A549 (cell line): ENCODE measurements around the gene AKTIP. TPM values are rescaled to one million over a fixed set of nuclear protein-coding genes. Genes with fewer than 3 reads are reported as not detected.
A peak's percentile ranks its signal among the peaks of the same experiment; 100 is the strongest.

Experiments used
- ATAC-seq, 2 experiments: fragments of 200-7000 bp in 1 of 2; fragments of >200 bp in 1 of 2; cut with Nextera tagmentation in 1 of 2; cut with Tn5 transposase in 1 of 2; 3 replicates each; pipeline versions ENCODE4 v1.8.0 to v1.9.1; 2018 to 2020; ENCODE audit warnings: mild to moderate bottlenecking in 1 of 2, moderate library complexity in 1 of 2
- CTCF ChIA-PET: fragments of 300-600 bp; sonication (Branson Sonifier 250); formaldehyde crosslinking; extraction: SDS; loops from one replicate; lab custom pipeline; 2021; ENCODE audit warnings: antibody characterized with exemption, inconsistent platforms; lab: Yijun Ruan, JAX
- POLR2A ChIA-PET: fragments of 350-600 bp; formaldehyde crosslinking; extraction: SDS; loops from one replicate; lab custom pipeline; 2021; ENCODE audit warnings: antibody characterized with exemption, inconsistent platforms; lab: Yijun Ruan, JAX
- DNase-seq, 2 experiments: peaks; one replicate each; pipeline versions ENCODE4 v3.0.0 to v3.0.0-alpha.2; 2011 to 2016; ENCODE audit warnings: low read depth in 1 of 2, low spot score in 1 of 2
- FAIRE-seq: peaks from 2 replicates; lab custom pipeline; 2011; peaks lifted over from hg19 to GRCh38; lab: Jason Lieb, UNC
- H3K27ac ChIP-seq, 2 experiments: fragments of >200 bp; sonication (Bioruptor Twin); formaldehyde crosslinking; 3 replicates each; pipeline ENCODE4 v1.5.1; 2016 to 2017
- H3K4me1 ChIP-seq: fragments of >200 bp; sonication (Bioruptor Twin); formaldehyde crosslinking; 3 replicates; pipeline ENCODE4 v1.6.1; 2016
- H3K4me2 ChIP-seq: fragments of >200 bp; sonication (Bioruptor Twin); formaldehyde crosslinking; 3 replicates; pipeline ENCODE4 v1.6.1; 2016
- H3K4me3 ChIP-seq: fragments of >200 bp; sonication (Bioruptor Twin); formaldehyde crosslinking; 3 replicates; pipeline ENCODE4 v1.5.1; 2016
- H3K9me3 ChIP-seq: fragments of >200 bp; sonication (Bioruptor Twin); formaldehyde crosslinking; 3 replicates; pipeline ENCODE4 v1.6.1; 2016
- BHLHE40 ChIP-seq: IDR thresholded peaks from 2 replicates; pipeline ENCODE4 v1.6.1; 2012; ENCODE audit warnings: low read depth, low read length, inconsistent platforms
- EHF ChIP-seq: fragments of 250-450 bp; sonication (Bioruptor Pico); IDR thresholded peaks from 2 replicates; pipeline ENCODE4 v1.5.0; 2020; ENCODE audit warnings: mild to moderate bottlenecking
- HOXB5 ChIP-seq: fragments of 250-450 bp; sonication (Bioruptor Pico); IDR thresholded peaks from 2 replicates; pipeline ENCODE4 v1.5.0; 2020; ENCODE audit warnings: mild to moderate bottlenecking, moderate library complexity
- MAZ ChIP-seq: fragments of 150-350 bp; IDR thresholded peaks from 2 replicates; pipeline ENCODE4 v1.6.1; 2014; ENCODE audit warnings: antibody characterized with exemption, low read depth, low read length, borderline replicate concordance
- MYC ChIP-seq: IDR thresholded peaks from 2 replicates; pipeline ENCODE4 v1.6.1; 2012; ENCODE audit warnings: mild to moderate bottlenecking, inconsistent platforms, low read length, improper control_type of control experiment, borderline replicate concordance
- PHF8 ChIP-seq: fragments of 200-600 bp; sonication (generic); IDR thresholded peaks from 2 replicates; pipeline ENCODE4 v1.6.1; 2016; ENCODE audit warnings: low read depth, mild to moderate bottlenecking, antibody characterized with exemption, moderate library complexity, borderline replicate concordance
- POLR2A ChIP-seq: IDR thresholded peaks from 2 replicates; pipeline ENCODE4 v1.6.1; 2012; ENCODE audit warnings: mild to moderate bottlenecking, low read length
- POLR2AphosphoS2 ChIP-seq: conservative IDR thresholded peaks from 2 replicates; pipeline ENCODE4 v1.6.1; 2012; ENCODE audit warnings: low read length, improper control_type of control experiment, inconsistent platforms
- RAD21 ChIP-seq, 2 experiments: fragments of >200 bp in 1 of 2; sonication (Bioruptor Twin) in 1 of 2; formaldehyde crosslinking in 1 of 2; IDR thresholded peaks in 1 of 2; conservative IDR thresholded peaks in 1 of 2; 2 replicates in 1 of 2; 3 replicates in 1 of 2; pipeline ENCODE4 v1.6.1; 2012 to 2018; ENCODE audit warnings: inconsistent platforms in 1 of 2
- RNF2 ChIP-seq: fragments of 200-600 bp; sonication (generic); IDR thresholded peaks from 2 replicates; pipeline ENCODE4 v1.6.1; 2016; ENCODE audit warnings: low read depth, mild to moderate bottlenecking, antibody characterized with exemption, moderate library complexity, borderline replicate concordance
- SMC3 ChIP-seq: fragments of >200 bp; sonication (Bioruptor Twin); formaldehyde crosslinking; IDR thresholded peaks from 3 replicates; pipeline ENCODE4 v1.6.1; 2018; ENCODE audit warnings: inconsistent platforms
- TP53 ChIP-seq: fragments of 250-450 bp; sonication (Bioruptor Pico); IDR thresholded peaks from 2 replicates; pipeline ENCODE4 v1.5.0; 2021; ENCODE audit warnings: mild to moderate bottlenecking, moderate library complexity
- ZFP36 ChIP-seq: fragments of 450-650 bp; IDR thresholded peaks from 2 replicates; pipeline ENCODE4 v1.6.1; 2014; ENCODE audit warnings: borderline replicate concordance; ENCODE audit not compliant: partially characterized antibody
- ZSCAN20 ChIP-seq: fragments of 250-450 bp; sonication (Bioruptor Pico); IDR thresholded peaks from 2 replicates; pipeline ENCODE4 v1.8.0; 2022; ENCODE audit warnings: mild to moderate bottlenecking, moderate library complexity
- WGBS: methylation state at CpG from one replicate; pipeline ENCODE4 v1.1.6; 2017; ENCODE audit errors: missing lambda C conversion rate; 5-methylcytosine and 5-hydroxymethylcytosine counted together
- polyA minus RNA-seq: library from RNA; depleted of rRNA, polyadenylated mRNA; stranded (reverse); fragments of >200 nt; gene quantifications from 2 replicates; pipeline ENCODE4 v1.2.3, GENCODE V29; 2011; rRNA and poly(A)+ RNA removed
- polyA plus RNA-seq, 4 experiments: library from polyadenylated mRNA; depleted of rRNA in 3 of 4; stranded (reverse); fragments of >200 nt; fragmentation: RNase III in 1 of 4; extraction: RNeasy Plus Mini Kit Qiagen cat#74134 plus additional on column Dnase treatment in 1 of 4; gene quantifications; 2 replicates in 3 of 4; 3 replicates in 1 of 4; pipeline ENCODE4 v1.2.3, GENCODE V29; 2011 to 2017
- TF ChIP-seq, protein P1 (sequence below): IDR thresholded peaks from 2 replicates; pipeline ENCODE4 v1.6.1; 2012; ENCODE audit warnings: low read depth, borderline replicate concordance
- TF ChIP-seq, protein P2 (sequence below): IDR thresholded peaks from 2 replicates; pipeline ENCODE4 v1.6.1; 2012
- TF ChIP-seq, protein P3 (sequence below): IDR thresholded peaks from 2 replicates; pipeline ENCODE4 v1.6.1; 2012
- TF ChIP-seq, protein P4 (sequence below): fragments of >200 bp; sonication (Bioruptor Twin); formaldehyde crosslinking; IDR thresholded peaks from 3 replicates; pipeline ENCODE4 v1.5.1; 2016
- TF ChIP-seq, protein P5 (sequence below): fragments of 450-650 bp; IDR thresholded peaks from 2 replicates; pipeline ENCODE4 v1.6.1; 2014; ENCODE audit warnings: antibody characterized with exemption

AKTIP gene
- polyA plus RNA-seq (2011; rRNA removed) (48.4 and 58.4 TPM in 2 replicates), polyA plus RNA-seq (2017; fragmentation: RNase III; extraction: RNeasy Plus Mini Kit Qiagen cat#74134 plus additional on column Dnase treatment) (20.8 to 21.3 TPM (median 21.0 TPM) in 3 replicates), polyA minus RNA-seq (23.3 and 34.3 TPM in 2 replicates)
- polyA plus RNA-seq (2012; cell fraction: cytosol; rRNA removed): 13.8 and 16.2 TPM in 2 replicates
- polyA plus RNA-seq (2012; cell fraction: nucleus; rRNA removed): 10.1 and 13.8 TPM in 2 replicates

DNA sequence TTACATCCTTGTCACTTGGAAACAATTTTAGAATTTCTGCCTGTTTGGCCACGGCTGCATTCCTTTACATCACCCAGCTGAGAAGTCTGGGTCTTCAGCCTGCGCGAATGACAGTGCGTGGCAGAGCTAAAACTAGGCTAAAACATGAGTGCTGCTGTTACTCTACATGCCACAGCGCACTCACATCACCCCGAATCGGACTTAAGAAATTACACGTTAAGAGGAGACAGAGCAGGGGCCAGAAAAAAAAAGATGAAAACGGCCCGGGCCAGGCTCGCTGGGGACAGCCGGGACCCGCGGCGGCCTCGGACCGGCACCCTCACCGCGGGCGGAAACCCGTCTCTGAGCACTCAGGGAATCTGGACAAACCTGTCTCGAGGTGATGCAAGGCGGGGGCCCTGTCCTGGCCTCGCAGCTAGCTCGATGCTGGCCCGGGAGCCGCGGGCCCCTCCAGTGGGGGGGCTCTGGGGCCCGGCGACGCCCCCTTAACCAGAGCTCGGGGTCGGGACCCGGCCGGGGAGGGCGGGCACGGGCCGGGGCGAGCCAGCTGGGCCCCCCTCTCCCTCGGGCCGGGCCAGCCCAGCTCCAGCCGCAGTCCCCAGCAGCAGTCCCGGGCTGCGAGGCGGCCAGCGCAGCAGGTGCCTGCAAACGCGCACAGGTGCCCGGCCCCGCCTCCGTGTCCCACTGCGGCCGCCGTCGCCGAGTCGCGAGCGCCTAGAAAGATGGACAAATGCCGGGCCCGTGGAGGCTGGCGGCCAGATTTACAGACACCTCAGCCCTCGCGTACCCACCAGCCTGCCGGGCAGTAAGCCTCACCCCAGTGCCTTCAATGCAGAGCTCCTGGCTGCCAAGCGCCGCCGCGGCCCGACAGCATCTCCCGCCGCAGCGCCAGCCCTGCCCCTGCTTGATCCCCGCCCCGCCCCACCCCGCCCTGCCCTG lies at the start of gene AKTIP:
TSS of gene AKTIP (minus strand) at position 879 of the 939 bp plus-strand sequence. CDS start 2,950 bp downstream, outside the sequence.
- no peak for FAIRE-seq
- peak within 1 kb of the TSS; percentile 91 for H3K4me2 ChIP-seq
- ChIA-PET POLR2A (interaction anchor here (0.7 to 1.5 kb wide), 3 partner anchors 17 to 1428 kb away, joined by 3 read pairs; partner anchors contain the start of gene IRX5), CTCF (interaction anchor here (0.5 to 1.2 kb wide), 4 partner anchors 11 to 1003 kb away, joined by 3 to 4 read pairs (median 3); no protein-coding TSS in a partner anchor)
- no peaks in the 10 kb centered on the region for H3K9me3 ChIP-seq
- 8% methylated on average over 21 of the region's 76 CpGs for WGBS
- no peak for DNase-seq
- peak; percentile 46 to 60 for ATAC-seq
- peak within 1 kb of the TSS; percentile 86 for H3K4me3 ChIP-seq
- TF ChIP-seq POLR2A (peak; percentile 65), ZSCAN20 (CRISPR knock-in tag) (no peak), MAZ (no peak), PHF8 (peak; percentile 38; the same call in 1 of the 2 replicates), TP53 (CRISPR knock-in tag) (no peak)
- peak within 1 kb of the TSS; percentile 93 to 96 for H3K27ac ChIP-seq
- H3K4me1 ChIP-seq: peaks cover 19% of the 10 kb centered on the region

DNA sequence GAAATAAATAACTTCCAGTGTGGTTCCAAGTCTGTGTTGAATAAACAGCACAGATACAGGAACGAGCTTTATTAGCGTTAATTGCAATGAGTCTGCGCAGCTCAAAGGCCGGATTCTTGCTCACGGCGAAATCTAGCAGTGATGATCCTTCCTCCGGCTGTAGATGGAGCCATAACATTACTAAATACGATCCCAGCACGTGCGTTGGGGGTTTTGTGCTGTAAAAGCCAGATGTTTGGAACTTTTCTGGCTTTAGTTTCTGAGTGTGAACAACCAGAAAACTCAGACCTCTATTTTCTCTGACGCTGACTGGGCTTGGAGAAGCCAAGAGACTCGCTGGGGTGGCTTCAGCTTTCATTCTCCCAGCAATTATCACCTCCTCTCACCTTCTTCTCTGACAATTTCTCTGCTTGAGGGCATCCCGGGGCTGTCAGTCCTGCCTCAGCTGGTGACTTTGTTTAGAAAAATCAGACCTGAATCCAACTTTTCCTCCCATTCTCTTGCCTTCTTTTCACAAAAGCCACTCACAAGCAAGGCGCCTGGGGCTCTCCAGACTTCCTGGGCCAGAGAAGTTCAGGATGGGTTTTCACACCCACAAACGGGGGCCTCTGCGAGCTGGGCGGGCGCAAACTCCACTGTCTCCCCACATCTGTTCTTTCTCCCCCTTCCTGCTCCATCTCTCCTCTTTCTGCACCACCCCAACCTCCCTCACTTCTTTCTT lies 47.1 kb upstream of the AKTIP start:
- ATAC-seq (peak; percentile 62 to 90; a peak in 5 of 6 replicates), FAIRE-seq (peak; percentile 83), DNase-seq (peak; percentile 61 to 71)
- Histone ChIP-seq H3K9me3 (no peaks in the 10 kb centered on the region), H3K4me2 (peak overlapping the region; percentile 65), H3K4me1 (peaks cover 5% of the 10 kb centered on the region; the same call in 1 of the 3 replicates), H3K27ac (peak overlapping the region; percentile 2 to 28; a peak in 2 of 6 replicates), H3K4me3 (no peak overlapping the region)
- TF ChIP-seq, protein P1, sequence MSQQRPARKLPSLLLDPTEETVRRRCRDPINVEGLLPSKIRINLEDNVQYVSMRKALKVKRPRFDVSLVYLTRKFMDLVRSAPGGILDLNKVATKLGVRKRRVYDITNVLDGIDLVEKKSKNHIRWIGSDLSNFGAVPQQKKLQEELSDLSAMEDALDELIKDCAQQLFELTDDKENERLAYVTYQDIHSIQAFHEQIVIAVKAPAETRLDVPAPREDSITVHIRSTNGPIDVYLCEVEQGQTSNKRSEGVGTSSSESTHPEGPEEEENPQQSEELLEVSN: peak; percentile 58; the same call in 1 of the 2 replicates
- TF ChIP-seq RAD21 (conservative IDR thresholded peaks at IDR 0.05 in 1 of 2, IDR thresholded peaks at IDR 0.05 in 1 of 2) (peak; percentile 85 to 90), TP53 (CRISPR knock-in tag) (no peak), MYC (peak; percentile 89), HOXB5 (CRISPR knock-in tag) (no peak), ZSCAN20 (CRISPR knock-in tag) (no peak), RNF2 (no peak), ZFP36 (no peak), SMC3 (peak; percentile 61), BHLHE40 (peak; percentile 89), EHF (CRISPR knock-in tag) (no peak), POLR2AphosphoS2 (no peak)
- TF ChIP-seq, protein P2, sequence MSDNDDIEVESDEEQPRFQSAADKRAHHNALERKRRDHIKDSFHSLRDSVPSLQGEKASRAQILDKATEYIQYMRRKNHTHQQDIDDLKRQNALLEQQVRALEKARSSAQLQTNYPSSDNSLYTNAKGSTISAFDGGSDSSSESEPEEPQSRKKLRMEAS: peak; percentile 98
- TF ChIP-seq, protein P3, sequence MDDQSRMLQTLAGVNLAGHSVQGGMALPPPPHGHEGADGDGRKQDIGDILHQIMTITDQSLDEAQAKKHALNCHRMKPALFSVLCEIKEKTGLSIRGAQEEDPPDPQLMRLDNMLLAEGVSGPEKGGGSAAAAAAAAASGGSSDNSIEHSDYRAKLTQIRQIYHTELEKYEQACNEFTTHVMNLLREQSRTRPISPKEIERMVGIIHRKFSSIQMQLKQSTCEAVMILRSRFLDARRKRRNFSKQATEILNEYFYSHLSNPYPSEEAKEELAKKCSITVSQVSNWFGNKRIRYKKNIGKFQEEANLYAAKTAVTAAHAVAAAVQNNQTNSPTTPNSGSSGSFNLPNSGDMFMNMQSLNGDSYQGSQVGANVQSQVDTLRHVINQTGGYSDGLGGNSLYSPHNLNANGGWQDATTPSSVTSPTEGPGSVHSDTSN: no peak
- TF ChIP-seq, protein P4, sequence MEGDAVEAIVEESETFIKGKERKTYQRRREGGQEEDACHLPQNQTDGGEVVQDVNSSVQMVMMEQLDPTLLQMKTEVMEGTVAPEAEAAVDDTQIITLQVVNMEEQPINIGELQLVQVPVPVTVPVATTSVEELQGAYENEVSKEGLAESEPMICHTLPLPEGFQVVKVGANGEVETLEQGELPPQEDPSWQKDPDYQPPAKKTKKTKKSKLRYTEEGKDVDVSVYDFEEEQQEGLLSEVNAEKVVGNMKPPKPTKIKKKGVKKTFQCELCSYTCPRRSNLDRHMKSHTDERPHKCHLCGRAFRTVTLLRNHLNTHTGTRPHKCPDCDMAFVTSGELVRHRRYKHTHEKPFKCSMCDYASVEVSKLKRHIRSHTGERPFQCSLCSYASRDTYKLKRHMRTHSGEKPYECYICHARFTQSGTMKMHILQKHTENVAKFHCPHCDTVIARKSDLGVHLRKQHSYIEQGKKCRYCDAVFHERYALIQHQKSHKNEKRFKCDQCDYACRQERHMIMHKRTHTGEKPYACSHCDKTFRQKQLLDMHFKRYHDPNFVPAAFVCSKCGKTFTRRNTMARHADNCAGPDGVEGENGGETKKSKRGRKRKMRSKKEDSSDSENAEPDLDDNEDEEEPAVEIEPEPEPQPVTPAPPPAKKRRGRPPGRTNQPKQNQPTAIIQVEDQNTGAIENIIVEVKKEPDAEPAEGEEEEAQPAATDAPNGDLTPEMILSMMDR: peak; percentile 79
- TF ChIP-seq, protein P5, sequence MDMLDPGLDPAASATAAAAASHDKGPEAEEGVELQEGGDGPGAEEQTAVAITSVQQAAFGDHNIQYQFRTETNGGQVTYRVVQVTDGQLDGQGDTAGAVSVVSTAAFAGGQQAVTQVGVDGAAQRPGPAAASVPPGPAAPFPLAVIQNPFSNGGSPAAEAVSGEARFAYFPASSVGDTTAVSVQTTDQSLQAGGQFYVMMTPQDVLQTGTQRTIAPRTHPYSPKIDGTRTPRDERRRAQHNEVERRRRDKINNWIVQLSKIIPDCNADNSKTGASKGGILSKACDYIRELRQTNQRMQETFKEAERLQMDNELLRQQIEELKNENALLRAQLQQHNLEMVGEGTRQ: no peak
- 26% methylated on average over 18 of the region's 18 CpGs for WGBS
- CTCF ChIA-PET: interaction anchor here (0.5 to 3.4 kb wide), 24 partner anchors 10 to 1909 kb away, joined by 3 to 23 read pairs (median 4); no protein-coding TSS in a partner anchor
- POLR2A ChIA-PET: interaction anchor here (1.0 kb wide), 1 partner anchor 1380 kb away, joined by 3 read pairs; the partner anchor contains the start of gene IRX5
